Neural cell (in vitro differentiated cells): ENCODE measurements around the gene COL20A1. TPM values are rescaled to one million over a fixed set of nuclear protein-coding genes. Genes with fewer than 3 reads are reported as not detected.
A peak's percentile ranks its signal among the peaks of the same experiment; 100 is the strongest.
"Not testable (repeated sequence)": the region's sequence is repeated elsewhere in the genome, so short reads cannot be mapped to it uniquely, and the experiment has no call there.

ENCODE experiments used
- H2AFZ ChIP-seq: fragments of 200-600, 300-800 bp; sonication (generic), shearing (Covaris generic); 2 replicates; pipeline ENCODE4 v1.6.0; 2014; ENCODE audit warnings: low read depth, mild to moderate bottlenecking, antibody characterized with exemption, low read length, moderate library complexity
- H3F3A ChIP-seq: fragments of 200-600 bp; shearing (Covaris generic); 2 replicates; pipeline ENCODE4 v1.6.1; 2016; ENCODE audit warnings: mild to moderate bottlenecking, moderate library complexity, mixed read lengths, antibody characterized with exemption, low read length; ENCODE audit not compliant: insufficient read depth, poor library complexity, severe bottlenecking
- H3K27ac ChIP-seq: fragments of 200-600, 300-800 bp; sonication (generic), shearing (Covaris generic); 2 replicates; pipeline ENCODE4 v1.5.1; 2014; ENCODE audit warnings: mild to moderate bottlenecking, low read length, moderate library complexity
- H3K27me3 ChIP-seq: fragments of 300-800, 200-600 bp; sonication (generic), shearing (Covaris generic); 2 replicates; pipeline ENCODE4 v1.6.0; 2014; ENCODE audit warnings: mild to moderate bottlenecking, low read depth, low read length, moderate library complexity; ENCODE audit not compliant: insufficient read depth
- H3K36me3 ChIP-seq: fragments of 300-800, 200-600 bp; sonication (generic), shearing (Covaris generic); 2 replicates; pipeline ENCODE4 v1.5.1; 2014; ENCODE audit warnings: mild to moderate bottlenecking, antibody characterized with exemption, low read length, moderate library complexity; ENCODE audit not compliant: insufficient read depth
- H3K4me2 ChIP-seq: fragments of 300-800, 200-600 bp; sonication (generic), shearing (Covaris generic); 2 replicates; pipeline ENCODE4 v1.6.0; 2014; ENCODE audit warnings: mild to moderate bottlenecking, low read length
- H3K4me3 ChIP-seq: fragments of 300-800, 200-600 bp; sonication (generic), shearing (Covaris generic); 2 replicates; pipeline ENCODE4 v1.5.1; 2014; ENCODE audit warnings: mild to moderate bottlenecking, low read length, moderate library complexity
- H3K79me2 ChIP-seq: fragments of 200-600 bp; shearing (Covaris generic); replicated peaks from 2 replicates; pipeline ENCODE4 v1.6.0; 2014; ENCODE audit warnings: mild to moderate bottlenecking, low read length, moderate library complexity; ENCODE audit not compliant: insufficient read depth
- H3K9ac ChIP-seq: fragments of 300-800, 200-600 bp; sonication (generic), shearing (Covaris generic); 2 replicates; pipeline ENCODE4 v1.6.1; 2016; ENCODE audit warnings: mild to moderate bottlenecking, low read length, mixed read lengths
- H3K9me2 ChIP-seq: fragments of 200-600 bp; shearing (Covaris generic); 2 replicates; pipeline ENCODE4 v1.6.1; 2016; ENCODE audit warnings: mild to moderate bottlenecking, low read length, mixed read lengths; ENCODE audit not compliant: insufficient read depth
- H3K9me3 ChIP-seq: fragments of 200-600, 300-800 bp; sonication (generic), shearing (Covaris generic); 2 replicates; pipeline ENCODE4 v1.6.1; 2016; ENCODE audit warnings: mild to moderate bottlenecking, mixed run types, low read length, moderate library complexity, mixed read lengths
- H4K20me1 ChIP-seq: fragments of 200-600 bp; shearing (Covaris generic); 2 replicates; pipeline ENCODE4 v1.6.1; 2016; ENCODE audit warnings: mild to moderate bottlenecking, mixed run types; ENCODE audit not compliant: insufficient read depth
- CTCF ChIP-seq: fragments of 450-650 bp; IDR thresholded peaks from 2 replicates; pipeline ENCODE4 v1.5.1; 2014; ENCODE audit warnings: antibody characterized with exemption, mild to moderate bottlenecking, moderate library complexity; ENCODE audit not compliant: poor library complexity, severe bottlenecking
- EP300 ChIP-seq: fragments of 450-650 bp; conservative IDR thresholded peaks from 2 replicates; pipeline ENCODE4 v1.6.1; 2014; ENCODE audit warnings: antibody characterized with exemption, mild to moderate bottlenecking, moderate library complexity; ENCODE audit not compliant: poor library complexity, severe bottlenecking
- EZH2 ChIP-seq: fragments of 200-600, 300-800 bp; shearing (Covaris generic), sonication (generic); IDR thresholded peaks from 2 replicates; pipeline ENCODE4 v1.6.1; 2014; ENCODE audit warnings: antibody characterized with exemption, low read length, borderline replicate concordance, mild to moderate bottlenecking; ENCODE audit not compliant: insufficient read depth, poor library complexity, severe bottlenecking
- MXI1 ChIP-seq: fragments of 450-650 bp; conservative IDR thresholded peaks from 2 replicates; pipeline ENCODE4 v1.6.1; 2014; ENCODE audit warnings: antibody characterized with exemption, mild to moderate bottlenecking; ENCODE audit not compliant: poor library complexity, severe bottlenecking
- POLR2AphosphoS5 ChIP-seq: IDR thresholded peaks from 2 replicates; pipeline ENCODE4 v1.6.1; 2012
- RAD21 ChIP-seq: fragments of 450-650 bp; conservative IDR thresholded peaks from 2 replicates; pipeline ENCODE4 v1.6.1; 2014; ENCODE audit warnings: antibody characterized with exemption, mild to moderate bottlenecking, moderate library complexity
- SMC3 ChIP-seq: fragments of 450-650 bp; conservative IDR thresholded peaks from 2 replicates; pipeline ENCODE4 v1.6.1; 2014; ENCODE audit warnings: antibody characterized with exemption, mild to moderate bottlenecking, moderate library complexity; ENCODE audit not compliant: poor library complexity
- TAF1 ChIP-seq: IDR thresholded peaks from 2 replicates; pipeline ENCODE4 v1.6.1; 2012; ENCODE audit warnings: low read depth
- polyA plus RNA-seq: library from polyadenylated mRNA; depleted of rRNA; stranded (reverse); fragments of >200 nt; gene quantifications from 2 replicates; pipeline ENCODE4 v1.2.3, GENCODE V29; 2014
- TF ChIP-seq, protein P1 (sequence below): IDR thresholded peaks from 2 replicates; pipeline ENCODE4 v1.6.1; 2012; ENCODE audit warnings: borderline replicate concordance

The COL20A1 gene
- polyA plus RNA-seq, 1 donor from 2014 or later: 1.1 TPM

DNA sequence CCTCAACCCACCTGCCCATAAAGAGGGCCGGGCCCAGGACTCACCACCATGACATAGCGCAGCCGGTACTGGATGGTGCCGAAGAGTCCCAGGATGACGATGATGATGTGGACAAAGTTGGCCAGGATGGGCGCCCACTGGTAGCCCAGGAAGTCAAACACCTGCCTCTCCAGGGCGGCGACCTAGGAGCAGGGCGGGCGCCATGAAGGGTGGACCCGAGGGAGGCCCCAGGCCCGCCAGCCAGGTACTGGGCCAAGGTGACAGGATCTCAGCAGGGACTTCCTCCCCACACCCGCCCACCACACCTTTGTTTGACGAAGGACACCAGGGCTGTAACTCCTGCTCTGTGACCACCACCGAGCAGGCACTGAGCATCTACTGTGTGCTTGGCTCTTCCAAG lies 43.1 kb upstream of the COL20A1 start:
- H3K4me2 ChIP-seq: no peak overlapping the region
- H3K4me3 ChIP-seq: no peak overlapping the region
- H3K27me3 ChIP-seq: peaks cover 17% of the 10 kb centered on the region
- H3K36me3 ChIP-seq: no peaks in the 10 kb centered on the region
- H3K27ac ChIP-seq: no peak overlapping the region
- TF ChIP-seq, protein P1, sequence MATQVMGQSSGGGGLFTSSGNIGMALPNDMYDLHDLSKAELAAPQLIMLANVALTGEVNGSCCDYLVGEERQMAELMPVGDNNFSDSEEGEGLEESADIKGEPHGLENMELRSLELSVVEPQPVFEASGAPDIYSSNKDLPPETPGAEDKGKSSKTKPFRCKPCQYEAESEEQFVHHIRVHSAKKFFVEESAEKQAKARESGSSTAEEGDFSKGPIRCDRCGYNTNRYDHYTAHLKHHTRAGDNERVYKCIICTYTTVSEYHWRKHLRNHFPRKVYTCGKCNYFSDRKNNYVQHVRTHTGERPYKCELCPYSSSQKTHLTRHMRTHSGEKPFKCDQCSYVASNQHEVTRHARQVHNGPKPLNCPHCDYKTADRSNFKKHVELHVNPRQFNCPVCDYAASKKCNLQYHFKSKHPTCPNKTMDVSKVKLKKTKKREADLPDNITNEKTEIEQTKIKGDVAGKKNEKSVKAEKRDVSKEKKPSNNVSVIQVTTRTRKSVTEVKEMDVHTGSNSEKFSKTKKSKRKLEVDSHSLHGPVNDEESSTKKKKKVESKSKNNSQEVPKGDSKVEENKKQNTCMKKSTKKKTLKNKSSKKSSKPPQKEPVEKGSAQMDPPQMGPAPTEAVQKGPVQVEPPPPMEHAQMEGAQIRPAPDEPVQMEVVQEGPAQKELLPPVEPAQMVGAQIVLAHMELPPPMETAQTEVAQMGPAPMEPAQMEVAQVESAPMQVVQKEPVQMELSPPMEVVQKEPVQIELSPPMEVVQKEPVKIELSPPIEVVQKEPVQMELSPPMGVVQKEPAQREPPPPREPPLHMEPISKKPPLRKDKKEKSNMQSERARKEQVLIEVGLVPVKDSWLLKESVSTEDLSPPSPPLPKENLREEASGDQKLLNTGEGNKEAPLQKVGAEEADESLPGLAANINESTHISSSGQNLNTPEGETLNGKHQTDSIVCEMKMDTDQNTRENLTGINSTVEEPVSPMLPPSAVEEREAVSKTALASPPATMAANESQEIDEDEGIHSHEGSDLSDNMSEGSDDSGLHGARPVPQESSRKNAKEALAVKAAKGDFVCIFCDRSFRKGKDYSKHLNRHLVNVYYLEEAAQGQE: no peak
- no peak for TF ChIP-seq EP300
- TF ChIP-seq RAD21: no peak
- TF ChIP-seq POLR2AphosphoS5: no peak
- H3K79me2 ChIP-seq: peaks cover 16% of the 10 kb centered on the region
- H3K9me2 ChIP-seq: no peaks in the 10 kb centered on the region
- no peak overlapping the region for H3K9ac ChIP-seq
- H3F3A ChIP-seq: no peaks in the 10 kb centered on the region
- no peak overlapping the region for H2AFZ ChIP-seq
- no peaks in the 10 kb centered on the region for H3K9me3 ChIP-seq
- no peaks in the 10 kb centered on the region for H4K20me1 ChIP-seq

GRCh38 chr20:63251350-63251749 lies 41.6 kb upstream of the COL20A1 start:
- not testable (repeated sequence) for H3K36me3 ChIP-seq, H4K20me1 ChIP-seq, H3K4me3 ChIP-seq, H3K9ac ChIP-seq, H3K9me3 ChIP-seq, H3K9me2 ChIP-seq, H3K27ac ChIP-seq, H3F3A ChIP-seq, H3K4me2 ChIP-seq, H2AFZ ChIP-seq
- peaks cover 19% of the 10 kb centered on the region for H3K27me3 ChIP-seq
- peaks cover 16% of the 10 kb centered on the region for H3K79me2 ChIP-seq

GRCh38 chr20:63252284-63252711 lies 40.7 kb upstream of the COL20A1 start:
- H3K36me3 ChIP-seq: no peaks in the 10 kb centered on the region
- no peaks in the 10 kb centered on the region for H3K9me2 ChIP-seq
- no peaks in the 10 kb centered on the region for H3F3A ChIP-seq
- no peak overlapping the region for H3K4me3 ChIP-seq
- peaks cover 19% of the 10 kb centered on the region for H3K27me3 ChIP-seq
- H3K4me2 ChIP-seq: no peak overlapping the region
- no peak overlapping the region for H3K9ac ChIP-seq
- no peaks in the 10 kb centered on the region for H3K9me3 ChIP-seq
- peaks cover 16% of the 10 kb centered on the region for H3K79me2 ChIP-seq
- no peaks in the 10 kb centered on the region for H4K20me1 ChIP-seq
- H2AFZ ChIP-seq: no peak overlapping the region
- no peak for TF ChIP-seq EP300
- H3K27ac ChIP-seq: no peak overlapping the region

DNA sequence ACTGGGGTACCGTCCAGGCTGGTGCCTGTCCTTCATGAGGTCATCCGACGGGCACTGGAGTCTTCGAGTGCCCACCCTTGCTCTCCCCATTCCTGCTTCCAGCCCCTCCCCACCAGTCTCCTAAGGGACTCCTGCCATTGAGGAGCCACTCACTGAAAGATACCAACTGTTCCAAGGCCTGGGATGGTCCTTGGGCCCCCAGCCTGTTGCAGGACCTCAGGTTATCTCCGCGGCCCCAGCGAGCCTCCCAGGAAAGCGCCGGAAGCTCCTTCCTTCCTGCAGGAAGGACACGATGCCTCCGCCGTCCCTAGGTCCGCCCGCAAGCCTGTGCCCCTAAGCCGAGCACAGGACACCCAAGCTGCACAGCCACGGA lies 39.9 kb upstream of the COL20A1 start:
- Histone ChIP-seq H2AFZ (no peak overlapping the region), H3K27ac (no peak overlapping the region), H3K4me2 (no peak overlapping the region)

More for the DNA sequence above, 39.9 kb upstream of the COL20A1 start:
- peak overlapping the region; percentile 23 for H3K9ac ChIP-seq
- H3F3A ChIP-seq: no peaks in the 10 kb centered on the region
- TF ChIP-seq, protein P1: no peak
- TF ChIP-seq CTCF: no peak
- no peak for TF ChIP-seq EZH2
- TF ChIP-seq TAF1: no peak
- TF ChIP-seq RAD21: no peak
- TF ChIP-seq SMC3: no peak
- no peak for TF ChIP-seq POLR2AphosphoS5
- no peak for TF ChIP-seq MXI1
- no peak for TF ChIP-seq EP300
- peaks cover 19% of the 10 kb centered on the region for H3K27me3 ChIP-seq
- H4K20me1 ChIP-seq: no peaks in the 10 kb centered on the region
- no peaks in the 10 kb centered on the region for H3K9me2 ChIP-seq
- no peaks in the 10 kb centered on the region for H3K9me3 ChIP-seq
- H3K79me2 ChIP-seq: peaks cover 16% of the 10 kb centered on the region
- H3K36me3 ChIP-seq: no peaks in the 10 kb centered on the region
- peak overlapping the region; percentile 60 for H3K4me3 ChIP-seq
